ENCODE results near the gene SLC17A8.

The SLC17A8 gene

GRCh38 chr12:100345020-100345767 is 11.7 kb upstream of the SLC17A8 start:
- Mint-ChIP-seq H3K9me3 (no peaks in the 10 kb centered on the region), H3K27me3 (no peaks in the 10 kb centered on the region), H3K4me3 (no peak overlapping the region), H3K36me3 (ENCODE audit: low read depth) (peaks cover 11% of the 10 kb centered on the region), H3K27ac (no peak overlapping the region), H3K4me1 (ENCODE audit: low read depth) (no peaks in the 10 kb centered on the region)
- intact Hi-C loops (cut with micrococcal nuclease), result no loop called here

- H3K9me3 Mint-ChIP-seq, result no peaks in the 10 kb centered on the region
- intact Hi-C loops (cut with micrococcal nuclease), result no loop called here
- H3K4me1 Mint-ChIP-seq (ENCODE audit: low read depth), result no peaks in the 10 kb centered on the region
- H3K27ac Mint-ChIP-seq, result no peak overlapping the region
- peaks cover 2% of the 10 kb centered on the region for H3K27me3 Mint-ChIP-seq
- peaks cover 11% of the 10 kb centered on the region for H3K36me3 Mint-ChIP-seq (ENCODE audit: low read depth)
- H3K4me3 Mint-ChIP-seq, result no peak overlapping the region
These were observed 10.2 kb upstream of the SLC17A8 start for GRCh38 chr12:100346660-100347059.

GRCh38 chr12:100348657-100349454 is 8.0 kb upstream of the SLC17A8 start:
- no peak overlapping the region for H3K27ac Mint-ChIP-seq
- H3K4me1 Mint-ChIP-seq (ENCODE audit: low read depth), result no peaks in the 10 kb centered on the region
- no peaks in the 10 kb centered on the region for H3K36me3 Mint-ChIP-seq (ENCODE audit: low read depth)
- peaks cover 3% of the 10 kb centered on the region for H3K27me3 Mint-ChIP-seq
- no peaks in the 10 kb centered on the region for H3K9me3 Mint-ChIP-seq
- intact Hi-C loops (cut with micrococcal nuclease), result loop anchor here (2.0 kb wide), 1 partner anchor 386 kb away; no protein-coding TSS in a partner anchor
- no peak overlapping the region for H3K4me3 Mint-ChIP-seq

GRCh38 chr12:100359248-100359647 is 2.4 kb downstream of the SLC17A8 start:
- no peaks in the 10 kb centered on the region for H3K36me3 Mint-ChIP-seq (ENCODE audit: low read depth)
- H3K27me3 Mint-ChIP-seq, result peaks cover 8% of the 10 kb centered on the region
- no peaks in the 10 kb centered on the region for H3K9me3 Mint-ChIP-seq
- no peaks in the 10 kb centered on the region for H3K4me1 Mint-ChIP-seq (ENCODE audit: low read depth)
- no peak overlapping the region for H3K27ac Mint-ChIP-seq
- H3K4me3 Mint-ChIP-seq, result no peak overlapping the region
- intact Hi-C loops (cut with micrococcal nuclease), result no loop called here

- intact Hi-C loops (cut with micrococcal nuclease), result no loop called here
- Mint-ChIP-seq H3K4me1 (ENCODE audit: low read depth) (no peaks in the 10 kb centered on the region), H3K9me3 (no peaks in the 10 kb centered on the region), H3K27me3 (peaks cover 8% of the 10 kb centered on the region), H3K27ac (no peak overlapping the region), H3K36me3 (ENCODE audit: low read depth) (no peaks in the 10 kb centered on the region), H3K4me3 (no peak overlapping the region)
These were observed 2.9 kb downstream of the SLC17A8 start for GRCh38 chr12:100359822-100360221.

- intact Hi-C loops (cut with micrococcal nuclease), result no loop called here
- H3K9me3 Mint-ChIP-seq, result no peaks in the 10 kb centered on the region
- peaks cover 8% of the 10 kb centered on the region for H3K27me3 Mint-ChIP-seq
- H3K4me3 Mint-ChIP-seq, result no peak overlapping the region
- no peaks in the 10 kb centered on the region for H3K36me3 Mint-ChIP-seq (ENCODE audit: low read depth)
- H3K4me1 Mint-ChIP-seq (ENCODE audit: low read depth), result no peaks in the 10 kb centered on the region
- no peak overlapping the region for H3K27ac Mint-ChIP-seq
These were observed 3.6 kb downstream of the SLC17A8 start for GRCh38 chr12:100360450-100360849.

- Mint-ChIP-seq H3K9me3 (no peaks in the 10 kb centered on the region), H3K27ac (no peak overlapping the region), H3K36me3 (ENCODE audit: low read depth) (no peaks in the 10 kb centered on the region), H3K27me3 (no peaks in the 10 kb centered on the region), H3K4me3 (no peak overlapping the region), H3K4me1 (ENCODE audit: low read depth) (no peaks in the 10 kb centered on the region)
- intact Hi-C loops (cut with micrococcal nuclease), result no loop called here
These were observed 7.5 kb downstream of the SLC17A8 start for GRCh38 chr12:100364324-100364723.

- Mint-ChIP-seq H3K36me3 (ENCODE audit: low read depth) (no peaks in the 10 kb centered on the region), H3K4me3 (no peak overlapping the region), H3K9me3 (no peaks in the 10 kb centered on the region), H3K4me1 (ENCODE audit: low read depth) (no peaks in the 10 kb centered on the region), H3K27ac (no peak overlapping the region), H3K27me3 (no peaks in the 10 kb centered on the region)
- intact Hi-C loops (cut with micrococcal nuclease), result no loop called here
These were observed 8.5 kb downstream of the SLC17A8 start for GRCh38 chr12:100365411-100365810.

- H3K36me3 Mint-ChIP-seq (ENCODE audit: low read depth), result no peaks in the 10 kb centered on the region
- no peaks in the 10 kb centered on the region for H3K4me1 Mint-ChIP-seq (ENCODE audit: low read depth)
- H3K27me3 Mint-ChIP-seq, result peaks cover 6% of the 10 kb centered on the region
- no peaks in the 10 kb centered on the region for H3K9me3 Mint-ChIP-seq
- intact Hi-C loops (cut with micrococcal nuclease), result no loop called here
- H3K4me3 Mint-ChIP-seq, result no peak overlapping the region
- no peak overlapping the region for H3K27ac Mint-ChIP-seq
These were observed 11.2 kb downstream of the SLC17A8 start for GRCh38 chr12:100368066-100368465.

- intact Hi-C loops (cut with micrococcal nuclease), result no loop called here
These were observed 14.3 kb downstream of the SLC17A8 start for GRCh38 chr12:100371146-100371545.

GRCh38 chr12:100372853-100373640 is 16.2 kb downstream of the SLC17A8 start:
- Mint-ChIP-seq H3K27me3 (peaks cover 10% of the 10 kb centered on the region), H3K27ac (no peak overlapping the region), H3K9me3 (no peaks in the 10 kb centered on the region), H3K36me3 (ENCODE audit: low read depth) (no peaks in the 10 kb centered on the region), H3K4me1 (ENCODE audit: low read depth) (no peaks in the 10 kb centered on the region), H3K4me3 (no peak overlapping the region)
- intact Hi-C loops (cut with micrococcal nuclease), result no loop called here

More at GRCh38 chr12:100371146-100371545, 14.3 kb downstream of the SLC17A8 start:
- no peaks in the 10 kb centered on the region for H3K9me3 Mint-ChIP-seq
- H3K36me3 Mint-ChIP-seq (ENCODE audit: low read depth), result no peaks in the 10 kb centered on the region
- H3K27me3 Mint-ChIP-seq, result peaks cover 10% of the 10 kb centered on the region
- no peak overlapping the region for H3K27ac Mint-ChIP-seq
- no peaks in the 10 kb centered on the region for H3K4me1 Mint-ChIP-seq (ENCODE audit: low read depth)
- H3K4me3 Mint-ChIP-seq, result no peak overlapping the region

GRCh38 chr12:100375038-100375735 is 18.3 kb downstream of the SLC17A8 start:
- H3K27ac Mint-ChIP-seq, result no peak overlapping the region
- H3K4me1 Mint-ChIP-seq (ENCODE audit: low read depth), result no peaks in the 10 kb centered on the region
- H3K4me3 Mint-ChIP-seq, result no peak overlapping the region
- intact Hi-C loops (cut with micrococcal nuclease), result no loop called here
- H3K36me3 Mint-ChIP-seq (ENCODE audit: low read depth), result no peaks in the 10 kb centered on the region
- no peaks in the 10 kb centered on the region for H3K9me3 Mint-ChIP-seq
- H3K27me3 Mint-ChIP-seq, result peaks cover 12% of the 10 kb centered on the region

- Mint-ChIP-seq H3K27ac (no peak overlapping the region), H3K4me1 (ENCODE audit: low read depth) (no peaks in the 10 kb centered on the region), H3K9me3 (no peaks in the 10 kb centered on the region), H3K27me3 (peaks cover 12% of the 10 kb centered on the region), H3K4me3 (no peak overlapping the region), H3K36me3 (ENCODE audit: low read depth) (no peaks in the 10 kb centered on the region)
- intact Hi-C loops (cut with micrococcal nuclease), result no loop called here
These were observed 19.3 kb downstream of the SLC17A8 start for GRCh38 chr12:100376161-100376560.
